B cell (primary cell): ENCODE data around the gene CNOT8. TPM values are rescaled to one million over a fixed set of nuclear protein-coding genes. Genes with fewer than 3 reads are reported as not detected.

Source experiments
- ATAC-seq: fragments of 200-7000 bp; cut with Tn5 transposase; one replicate; pipeline ENCODE4 v1.10.0; 2021; ENCODE audit warnings: low read depth, mild to moderate bottlenecking, moderate number of reproducible peaks, moderate library complexity
- CTCF ChIA-PET: fragments of 350-600 bp; sonication (Branson Sonifier 250); formaldehyde crosslinking; loops from one replicate; lab custom pipeline; 2021; ENCODE audit warnings: antibody characterized with exemption, inconsistent platforms; lab: Charles Lee
- POLR2A ChIA-PET: fragments of 350-600 bp; sonication (Branson Sonifier 250); formaldehyde crosslinking; loops from one replicate; lab custom pipeline; 2021; ENCODE audit warnings: antibody characterized with exemption; lab: Charles Lee
- DNase-seq: peaks from one replicate; pipeline ENCODE4 v3.0.0; 2013
- H2AFZ ChIP-seq: 2 replicates; pipeline ENCODE4 v1.6.1; 2012; ENCODE audit warnings: mild to moderate bottlenecking, low read depth, low read length; ENCODE audit not compliant: insufficient read depth, poor library complexity, severe bottlenecking
- H3K27ac ChIP-seq, 2 donors: 1 replicate in 1 of 2; 2 replicates in 1 of 2; pipeline ENCODE4 v1.5.1; 2012 to 2013; ENCODE audit warnings: low read length in 2 of 2, mild to moderate bottlenecking in 2 of 2, moderate library complexity in 1 of 2
- H3K27me3 ChIP-seq, 4 experiments: fragments of 200-600 bp in 1 of 4; sonication (generic) in 1 of 4; replicated peaks in 1 of 4; 1 replicate in 2 of 4; 2 replicates in 2 of 4; pipeline versions ENCODE4 v1.6.1 to v1.7.0; 2013 to 2016; ENCODE audit warnings: low read length in 3 of 4, mild to moderate bottlenecking in 2 of 4, mixed read lengths in 1 of 4, moderate library complexity in 1 of 4; ENCODE audit not compliant: insufficient read depth in 4 of 4, control insufficient read depth in 3 of 4; ENCODE audit errors: control extremely low read depth in 1 of 4
- H3K36me3 ChIP-seq, 2 experiments: replicated peaks in 1 of 2; 1 replicate in 1 of 2; 2 replicates in 1 of 2; pipeline versions ENCODE4 v1.6.1 to v1.7.1; 2013; ENCODE audit warnings: low read length in 1 of 2; ENCODE audit not compliant: insufficient read depth in 2 of 2, control insufficient read depth in 1 of 2; ENCODE audit errors: control extremely low read depth in 1 of 2, extremely low read depth in 1 of 2
- H3K4me1 ChIP-seq, 2 donors: fragments of 200-600 bp in 1 of 2; sonication (generic) in 1 of 2; 1 replicate in 1 of 2; 2 replicates in 1 of 2; pipeline versions ENCODE4 v1.5.1 to v1.6.1; 2013 to 2017; ENCODE audit warnings: low read length in 2 of 2; ENCODE audit not compliant: control insufficient read depth in 2 of 2, insufficient read depth in 2 of 2
- H3K4me2 ChIP-seq: replicated peaks from 2 replicates; pipeline ENCODE3; 2012; ENCODE audit warnings: mild to moderate bottlenecking, low read depth, low read length; ENCODE audit not compliant: poor library complexity, severe bottlenecking
- H3K4me3 ChIP-seq, 5 experiments: fragments of 200-600 bp in 1 of 5; sonication (generic) in 1 of 5; 1 replicate in 3 of 5; 2 replicates in 2 of 5; pipeline versions ENCODE4 v1.5.1 to v1.7.0; 2011 to 2016; ENCODE audit warnings: low read length in 4 of 5, mild to moderate bottlenecking in 4 of 5, low read depth in 2 of 5, control low read depth in 1 of 5, moderate library complexity in 1 of 5; ENCODE audit not compliant: insufficient read depth in 1 of 5; ENCODE audit errors: control extremely low read depth in 1 of 5, extremely low read depth in 1 of 5
- H3K79me2 ChIP-seq: fragments of 200-600 bp; sonication (generic); one replicate; pipeline ENCODE4 v1.6.0; 2016; ENCODE audit warnings: low read length; ENCODE audit not compliant: control insufficient read depth, insufficient read depth
- H3K9ac ChIP-seq: fragments of 200-600 bp; sonication (generic); 2 replicates; pipeline ENCODE4 v1.6.1; 2017; ENCODE audit warnings: mild to moderate bottlenecking, low read length, moderate library complexity
- H3K9me3 ChIP-seq, 3 donors: one replicate each; pipeline versions ENCODE4 v1.6.1 to v1.7.1; 2013; ENCODE audit warnings: low read length in 2 of 3; ENCODE audit not compliant: control insufficient read depth in 2 of 3, insufficient read depth in 1 of 3; ENCODE audit errors: control extremely low read depth in 1 of 3
- H4K20me1 ChIP-seq: 2 replicates; pipeline ENCODE4 v1.6.0; 2012; ENCODE audit warnings: mild to moderate bottlenecking, low read length; ENCODE audit not compliant: insufficient read depth, control insufficient read depth, poor library complexity, severe bottlenecking
- H3K27ac Mint-ChIP-seq: one replicate; pipeline ENCODE4 v1.8.0; 2021; ENCODE audit warnings: mixed read lengths
- H3K27me3 Mint-ChIP-seq: one replicate; pipeline ENCODE4 v1.8.0; 2021; ENCODE audit warnings: mixed read lengths
- H3K4me1 Mint-ChIP-seq: one replicate; pipeline ENCODE4 v1.8.0; 2021; ENCODE audit warnings: mixed read lengths
- H3K4me3 Mint-ChIP-seq: one replicate; pipeline ENCODE4 v1.8.0; 2021; ENCODE audit warnings: mixed read lengths
- H3K9me3 Mint-ChIP-seq: one replicate; pipeline ENCODE4 v1.8.0; 2022; ENCODE audit warnings: mixed read lengths; ENCODE audit not compliant: insufficient read depth
- EZH2 ChIP-seq: IDR thresholded peaks from 2 replicates; pipeline ENCODE4 v1.6.1; 2012; ENCODE audit warnings: borderline replicate concordance, low read depth, mild to moderate bottlenecking, moderate library complexity, low read length; ENCODE audit not compliant: insufficient read depth, poor library complexity, severe bottlenecking
- WGBS: methylation state at CpG from one replicate; pipeline ENCODE4 v1.1.5; 2013; ENCODE audit warnings: missing lambda C conversion rate; ENCODE audit not compliant: insufficient coverage; 5-methylcytosine and 5-hydroxymethylcytosine counted together
- intact Hi-C: fragments of 100-400 bp; cut with micrococcal nuclease; formaldehyde crosslinking; loops from one replicate; pipeline ENCODE4 v1.10.0; 2022
- polyA plus RNA-seq: library from polyadenylated mRNA; depleted of rRNA; stranded (reverse); fragments of >200 nt; gene quantifications from 2 replicates; pipeline ENCODE4 v1.2.3, GENCODE V29; 2012
- total RNA-seq, 2 donors: library from RNA; stranded (reverse); fragments of 120-200 nt in 1 of 2; gene quantifications; 1 replicate in 1 of 2; 2 replicates in 1 of 2; pipeline versions ENCODE4 v1.2.3 to v1.2.4, GENCODE V29; 2013 to 2022
- TF ChIP-seq, protein P1 (sequence below): fragments of 200-600 bp; IDR thresholded peaks from one replicate; pipeline ENCODE4 v1.8.0; 2022; ENCODE audit warnings: antibody characterized with exemption, mild to moderate bottlenecking

The CNOT8 gene
- total and polyA plus RNA-seq, 2 donors (not counting 1 experiment from before 2014, with no cell fraction given): 58.5 to 78.6 TPM

DNA sequence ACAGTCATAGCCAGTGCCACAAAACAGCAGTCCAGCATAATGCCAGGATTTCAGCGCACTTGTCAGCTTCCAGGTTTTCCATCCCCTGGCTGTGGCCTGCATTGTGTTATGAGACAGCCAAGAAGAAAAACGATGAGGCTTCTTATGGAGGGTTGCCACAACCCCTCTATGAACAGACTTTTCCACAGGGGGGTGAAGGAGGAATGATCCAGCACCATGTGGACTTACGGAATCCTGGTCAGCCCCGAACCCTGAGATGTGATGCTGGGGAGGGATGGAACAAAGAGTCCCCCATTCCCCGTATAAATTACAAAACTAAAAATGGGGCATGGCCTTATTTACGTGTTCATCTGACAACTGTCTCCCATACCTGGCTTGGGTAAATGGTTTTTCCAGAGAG is 40.6 kb upstream of the CNOT8 start:
- CTCF ChIA-PET: no interaction called here
- POLR2A ChIA-PET: no interaction called here
- Mint-ChIP-seq H3K4me3 (no peak overlapping the region), H3K9me3 (no peaks in the 10 kb centered on the region), H3K27ac (no peak overlapping the region), H3K27me3 (no peaks in the 10 kb centered on the region), H3K4me1 (peaks cover 10% of the 10 kb centered on the region)
- Histone ChIP-seq H2AFZ (no peak overlapping the region), H3K79me2 (no peaks in the 10 kb centered on the region), H3K4me2 (no peak overlapping the region), H3K4me1 (peaks cover 13 to 17% of the 10 kb centered on the region in 2 donors), H3K9ac (no peak overlapping the region), H3K4me3 (no peak overlapping the region), H3K36me3 (peaks cover 4 to 42% of the 10 kb centered on the region in 2 experiments), H4K20me1 (peaks cover 8% of the 10 kb centered on the region), H3K27me3 (no peaks in the 10 kb centered on the region), H3K27ac (no peak overlapping the region), H3K9me3 (no peaks in the 10 kb centered on the region)
- DNase-seq (no peak), ATAC-seq (no peak)
- 100% methylated on average over 1 of the region's 6 CpGs for WGBS
- intact Hi-C loops: no loop called here
- TF ChIP-seq, protein P1, sequence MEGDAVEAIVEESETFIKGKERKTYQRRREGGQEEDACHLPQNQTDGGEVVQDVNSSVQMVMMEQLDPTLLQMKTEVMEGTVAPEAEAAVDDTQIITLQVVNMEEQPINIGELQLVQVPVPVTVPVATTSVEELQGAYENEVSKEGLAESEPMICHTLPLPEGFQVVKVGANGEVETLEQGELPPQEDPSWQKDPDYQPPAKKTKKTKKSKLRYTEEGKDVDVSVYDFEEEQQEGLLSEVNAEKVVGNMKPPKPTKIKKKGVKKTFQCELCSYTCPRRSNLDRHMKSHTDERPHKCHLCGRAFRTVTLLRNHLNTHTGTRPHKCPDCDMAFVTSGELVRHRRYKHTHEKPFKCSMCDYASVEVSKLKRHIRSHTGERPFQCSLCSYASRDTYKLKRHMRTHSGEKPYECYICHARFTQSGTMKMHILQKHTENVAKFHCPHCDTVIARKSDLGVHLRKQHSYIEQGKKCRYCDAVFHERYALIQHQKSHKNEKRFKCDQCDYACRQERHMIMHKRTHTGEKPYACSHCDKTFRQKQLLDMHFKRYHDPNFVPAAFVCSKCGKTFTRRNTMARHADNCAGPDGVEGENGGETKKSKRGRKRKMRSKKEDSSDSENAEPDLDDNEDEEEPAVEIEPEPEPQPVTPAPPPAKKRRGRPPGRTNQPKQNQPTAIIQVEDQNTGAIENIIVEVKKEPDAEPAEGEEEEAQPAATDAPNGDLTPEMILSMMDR: no peak
- no peak for TF ChIP-seq EZH2

DNA sequence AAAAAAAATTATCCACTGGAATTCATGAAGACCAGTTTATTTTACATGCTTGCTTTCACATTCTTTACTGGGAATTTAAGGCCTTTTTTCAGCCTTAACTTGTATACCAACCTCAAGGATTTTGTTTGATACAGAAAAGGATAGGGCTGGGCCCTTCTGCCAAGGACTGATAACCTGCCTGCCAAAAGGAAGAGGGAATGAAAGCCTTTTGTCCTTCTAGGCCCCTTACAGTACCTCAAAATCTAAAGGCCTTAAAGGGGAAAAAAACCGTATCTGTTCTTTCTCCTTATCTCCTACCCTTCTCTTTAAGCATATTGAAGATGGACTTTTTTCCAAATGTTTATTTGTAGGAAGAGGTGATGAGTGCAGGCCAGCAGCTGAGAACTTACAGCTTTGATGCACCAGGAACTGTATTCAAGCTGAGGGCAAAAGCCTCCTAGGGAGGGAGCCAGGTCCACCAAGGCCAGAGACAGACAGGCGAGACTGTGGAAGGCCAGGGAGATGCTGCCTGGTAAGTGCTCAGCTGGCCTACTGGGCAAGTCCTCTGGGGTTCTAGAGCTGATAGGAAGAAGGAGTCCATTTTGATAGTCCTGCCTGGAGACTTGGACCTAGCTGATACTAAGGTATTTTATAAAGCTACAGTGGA is 39.8 kb upstream of the CNOT8 start:
- peaks cover 3% of the 10 kb centered on the region for H3K4me1 Mint-ChIP-seq
- H3K9me3 Mint-ChIP-seq: no peaks in the 10 kb centered on the region
- no peak for DNase-seq
- Histone ChIP-seq H3K27me3 (no peaks in the 10 kb centered on the region), H4K20me1 (no peaks in the 10 kb centered on the region), H3K9me3 (no peaks in the 10 kb centered on the region), H3K36me3 (peaks cover 4 to 37% of the 10 kb centered on the region in 2 experiments), H3K79me2 (no peaks in the 10 kb centered on the region), H3K9ac (no peak overlapping the region), H3K27ac (no peak overlapping the region), H3K4me2 (no peak overlapping the region), H3K4me1 (peaks cover 5 to 9% of the 10 kb centered on the region in 2 donors), H2AFZ (no peak overlapping the region), H3K4me3 (no peak overlapping the region)
- intact Hi-C loops: no loop called here
- H3K4me3 Mint-ChIP-seq: no peak overlapping the region
- no peak for ATAC-seq
- 100% methylated on average over 1 of the region's 2 CpGs for WGBS
- H3K27me3 Mint-ChIP-seq: no peaks in the 10 kb centered on the region
- ChIA-PET CTCF (interaction anchor here (0.9 kb wide), 1 partner anchor 167 kb away, joined by 3 read pairs; no protein-coding TSS in a partner anchor), POLR2A (no interaction called here)
- no peak overlapping the region for H3K27ac Mint-ChIP-seq
- TF ChIP-seq EZH2: no peak
- TF ChIP-seq, protein P1: no peak
